Measurements from ENCODE around the gene CCNJ. TPM values are rescaled to one million over a fixed set of nuclear protein-coding genes. Genes with fewer than 3 reads are reported as not detected.

Gene CCNJ
- total and polyA plus RNA-seq, 2 of the 13 experiments (the other 11 are each of a cell fraction or from before 2014, with no cell fraction given) = 14.1 to 21.5 TPM

- TF ChIP-seq ZBTB46 (CRISPR knock-in tag; IDR thresholded peaks at IDR 0.05; ENCODE audit: borderline replicate concordance) = no peak
- TF ChIP-seq TEAD2 (CRISPR knock-in tag; IDR thresholded peaks at IDR 0.05) = no peak
- no peak for TF ChIP-seq ZNF800 (CRISPR knock-in tag; IDR thresholded peaks at IDR 0.05)
- no peak for TF ChIP-seq UBTF (CRISPR knock-in tag; IDR thresholded peaks at IDR 0.05)
- no peak for TF ChIP-seq SOX13 (IDR thresholded peaks at IDR 0.05)
- peak in 1 of 2 experiments; percentile 49; a peak in 1 of 4 replicates for TF ChIP-seq SOX13 (CRISPR knock-in tag; conservative IDR thresholded peaks at IDR 0.05 in 1 of 2, IDR thresholded peaks at IDR 0.05 in 1 of 2)
- TF ChIP-seq FOSL1 (CRISPR knock-in tag; IDR thresholded peaks at IDR 0.05; ENCODE audit: borderline replicate concordance) = no peak
- TF ChIP-seq SKIL (CRISPR knock-in tag; IDR thresholded peaks at IDR 0.05; ENCODE audit: borderline replicate concordance) = no peak
- no peak for TF ChIP-seq E2F5 (CRISPR knock-in tag; conservative IDR thresholded peaks at IDR 0.05)
- TF ChIP-seq NCOA1 (CRISPR knock-in tag; IDR thresholded peaks at IDR 0.05) = no peak
- TF ChIP-seq TFAP4 (IDR thresholded peaks at IDR 0.05; ENCODE audit: borderline replicate concordance, low read depth) = no peak; the same call in 1 of the 2 replicates
- no peak for TF ChIP-seq RELA (CRISPR knock-in tag; IDR thresholded peaks at IDR 0.05)
- no peak for TF ChIP-seq ZNF263 (CRISPR knock-in tag; IDR thresholded peaks at IDR 0.05)
- TF ChIP-seq ZNF749 (CRISPR knock-in tag; IDR thresholded peaks at IDR 0.05; ENCODE audit: borderline replicate concordance) = no peak
- TF ChIP-seq IRF2 (CRISPR knock-in tag; IDR thresholded peaks at IDR 0.05) = no peak
- TF ChIP-seq ZNF816 (CRISPR knock-in tag; IDR thresholded peaks at IDR 0.05; ENCODE audit: borderline replicate concordance) = no peak; the same call in 1 of the 2 replicates
Observed at GRCh38 chr10:96092999-96093767, 49.8 kb downstream of the CCNJ start (continued).

All from HepG2 (cell line).